H1 (cell line): ENCODE data around the gene TK1. TPM values are rescaled to one million over a fixed set of nuclear protein-coding genes. Genes with fewer than 3 reads are reported as not detected.

Experiments used
- CTCF ChIA-PET: fragments of 300-600 bp; sonication (Branson Sonifier 250); formaldehyde crosslinking; loops from one replicate; lab custom pipeline; 2021; ENCODE audit not compliant: partially characterized antibody; lab: Charles Lee
- POLR2A ChIA-PET: fragments of 300-600 bp; sonication (Branson Sonifier 250); formaldehyde crosslinking; loops from one replicate; lab custom pipeline; 2021; ENCODE audit warnings: inconsistent platforms; ENCODE audit not compliant: partially characterized antibody; lab: Charles Lee
- DNase-seq, 2 experiments: peaks; one replicate each; pipeline versions ENCODE4 v3.0.0 to v3.0.0-alpha.2; 2010 to 2022; ENCODE audit warnings: low spot score in 2 of 2, low read depth in 1 of 2, mixed read lengths in 1 of 2
- FAIRE-seq: peaks from 2 replicates; lab custom pipeline; 2011; peaks lifted over from hg19 to GRCh38; lab: Jason Lieb, UNC
- H2AFZ ChIP-seq: 2 replicates; pipeline ENCODE4 v1.8.1; 2012; ENCODE audit warnings: low read length, inconsistent platforms
- H2AK5ac ChIP-seq: 2 replicates; pipeline ENCODE4 v1.6.1; 2013; ENCODE audit warnings: low read depth, low read length
- H2BK120ac ChIP-seq: replicated peaks from 2 replicates; pipeline ENCODE3; 2013; ENCODE audit warnings: low read depth, low read length, inconsistent platforms
- H2BK12ac ChIP-seq: 2 replicates; pipeline ENCODE4 v1.6.1; 2013; ENCODE audit warnings: low read depth, low read length
- H2BK15ac ChIP-seq: 2 replicates; pipeline ENCODE4 v1.6.1; 2013; ENCODE audit warnings: low read length
- H2BK20ac ChIP-seq: 2 replicates; pipeline ENCODE4 v1.6.1; 2013; ENCODE audit warnings: low read length
- H2BK5ac ChIP-seq: 2 replicates; pipeline ENCODE4 v1.6.1; 2013; ENCODE audit warnings: low read depth, low read length
- H3K14ac ChIP-seq: 2 replicates; pipeline ENCODE4 v1.6.1; 2013; ENCODE audit warnings: inconsistent platforms; ENCODE audit not compliant: insufficient read length
- H3K18ac ChIP-seq: 2 replicates; pipeline ENCODE4 v1.6.1; 2013; ENCODE audit warnings: low read length; ENCODE audit errors: extremely low read depth
- H3K23ac ChIP-seq: 2 replicates; pipeline ENCODE4 v1.6.1; 2013; ENCODE audit warnings: inconsistent platforms; ENCODE audit not compliant: insufficient read length
- H3K23me2 ChIP-seq: 2 replicates; pipeline ENCODE4 v1.6.1; 2013; ENCODE audit warnings: low read depth, low read length
- H3K27ac ChIP-seq: 2 replicates; pipeline ENCODE4 v1.6.1; 2011; ENCODE audit warnings: low read depth, low read length, inconsistent platforms
- H3K27me3 ChIP-seq, 4 experiments: replicated peaks in 1 of 4; 1 replicate in 1 of 4; 2 replicates in 3 of 4; pipeline versions ENCODE4 v1.6.1 to v1.8.1; 2011 to 2013; ENCODE audit warnings: low read length in 3 of 4, mild to moderate bottlenecking in 3 of 4, inconsistent platforms in 2 of 4, mixed read lengths in 2 of 4, moderate library complexity in 1 of 4; ENCODE audit not compliant: control insufficient read depth in 3 of 4, insufficient read depth in 3 of 4; ENCODE audit errors: extremely low read depth in 1 of 4
- H3K36me3 ChIP-seq, 4 experiments: 2 replicates each; pipeline versions ENCODE4 v1.6.1 to v1.8.1; 2011 to 2013; ENCODE audit warnings: mild to moderate bottlenecking in 4 of 4, low read length in 3 of 4, moderate library complexity in 2 of 4, control low read depth in 1 of 4, inconsistent platforms in 1 of 4; ENCODE audit not compliant: insufficient read depth in 4 of 4, control insufficient read depth in 2 of 4
- H3K4ac ChIP-seq: replicated peaks from 2 replicates; pipeline ENCODE3; 2013; ENCODE audit warnings: low read length, low read depth, mixed read lengths, inconsistent platforms; ENCODE audit not compliant: insufficient read length
- H3K4me1 ChIP-seq, 4 experiments: replicated peaks in 1 of 4; 1 replicate in 1 of 4; 2 replicates in 3 of 4; pipeline versions ENCODE4 v1.6.1 to v1.8.1; 2011 to 2013; ENCODE audit warnings: low read length in 3 of 4, inconsistent platforms in 2 of 4, mixed read lengths in 1 of 4; ENCODE audit not compliant: insufficient read depth in 4 of 4, control insufficient read depth in 3 of 4
- H3K4me2 ChIP-seq, 2 experiments: 2 replicates each; pipeline versions ENCODE4 v1.6.1 to v1.8.1; 2011 to 2013; ENCODE audit warnings: low read depth in 2 of 2, low read length in 2 of 2, control low read depth in 1 of 2, inconsistent platforms in 1 of 2, mild to moderate bottlenecking in 1 of 2; ENCODE audit not compliant: insufficient read depth in 1 of 2
- H3K4me3 ChIP-seq, 4 experiments: fragments of 200-600, 300-600 bp in 1 of 4; sonication (generic), shearing (Covaris generic), sonication (Bioruptor Twin) in 1 of 4; 2 replicates each; pipeline versions ENCODE4 v1.5.1 to v1.8.1; 2011 to 2016; ENCODE audit warnings: low read length in 4 of 4, low read depth in 3 of 4, control low read depth in 2 of 4, inconsistent platforms in 2 of 4, mild to moderate bottlenecking in 2 of 4, mixed read lengths in 1 of 4, moderate library complexity in 1 of 4; ENCODE audit not compliant: insufficient read depth in 2 of 4; ENCODE audit errors: extremely low read depth in 1 of 4
- H3K56ac ChIP-seq: replicated peaks from 2 replicates; pipeline ENCODE3; 2013; ENCODE audit warnings: low read depth, mild to moderate bottlenecking, mixed read lengths, low read length, inconsistent platforms; ENCODE audit not compliant: insufficient read length
- H3K79me1 ChIP-seq: 2 replicates; pipeline ENCODE4 v1.6.1; 2013; ENCODE audit warnings: low read depth, low read length, control low read depth
- H3K79me2 ChIP-seq, 2 experiments: 2 replicates each; pipeline versions ENCODE4 v1.6.1 to v1.8.1; 2012 to 2013; ENCODE audit warnings: low read length in 2 of 2, mild to moderate bottlenecking in 2 of 2, inconsistent platforms in 1 of 2; ENCODE audit not compliant: insufficient read depth in 2 of 2, control insufficient read depth in 1 of 2
- H3K9ac ChIP-seq, 4 experiments: replicated peaks in 1 of 4; 1 replicate in 1 of 4; 2 replicates in 3 of 4; pipeline versions ENCODE4 v1.6.1 to v1.8.1; 2011 to 2013; ENCODE audit warnings: low read depth in 3 of 4, low read length in 3 of 4, control low read depth in 2 of 4, mild to moderate bottlenecking in 2 of 4, moderate library complexity in 2 of 4, inconsistent platforms in 1 of 4; ENCODE audit errors: extremely low read depth in 1 of 4
- H3K9me3 ChIP-seq, 2 experiments: 2 replicates each; pipeline versions ENCODE4 v1.6.1 to v1.8.1; 2012 to 2013; ENCODE audit warnings: mild to moderate bottlenecking in 2 of 2, moderate library complexity in 2 of 2, control low read depth in 1 of 2, inconsistent platforms in 1 of 2, low read depth in 1 of 2, low read length in 1 of 2, mixed read lengths in 1 of 2; ENCODE audit not compliant: insufficient read depth in 2 of 2
- H4K20me1 ChIP-seq, 2 experiments: replicated peaks in 1 of 2; 2 replicates each; pipeline versions ENCODE3 to v1.8.1; 2011 to 2013; ENCODE audit warnings: inconsistent platforms in 2 of 2, low read length in 2 of 2, mild to moderate bottlenecking in 1 of 2; ENCODE audit not compliant: insufficient read depth in 2 of 2, control insufficient read depth in 1 of 2
- H4K5ac ChIP-seq: 2 replicates; pipeline ENCODE4 v1.6.1; 2013; ENCODE audit warnings: low read length, low read depth, mixed read lengths, inconsistent platforms; ENCODE audit not compliant: insufficient read length
- H4K8ac ChIP-seq: 2 replicates; pipeline ENCODE4 v1.8.0; 2013; ENCODE audit warnings: mild to moderate bottlenecking, moderate library complexity, low read length, inconsistent platforms; ENCODE audit not compliant: insufficient read depth; ENCODE audit errors: extremely low read depth
- H4K91ac ChIP-seq: replicated peaks from 2 replicates; pipeline ENCODE3; 2013; ENCODE audit warnings: low read length, mixed read lengths, inconsistent platforms; ENCODE audit not compliant: insufficient read length
- CBX8 ChIP-seq: fragments of 300-800, 300-1000 bp; sonication (generic); IDR thresholded peaks from 2 replicates; pipeline ENCODE4 v1.7.1; 2016; ENCODE audit warnings: low read depth, low read length, borderline replicate concordance
- EGR1 ChIP-seq: IDR thresholded peaks from 2 replicates; pipeline ENCODE4 v1.6.1; 2011; ENCODE audit warnings: low read depth, low read length, borderline replicate concordance
- EZH2 ChIP-seq: fragments of 200-600 bp; sonication (generic); IDR thresholded peaks from 2 replicates; pipeline ENCODE4 v1.7.1; 2012; ENCODE audit warnings: low read depth, mild to moderate bottlenecking, moderate library complexity, low read length, inconsistent platforms; ENCODE audit not compliant: severe bottlenecking
- FOSL1 ChIP-seq: IDR thresholded peaks from 2 replicates; pipeline ENCODE4 v1.6.1; 2011; ENCODE audit warnings: mild to moderate bottlenecking, low read depth, low read length, moderate library complexity; ENCODE audit not compliant: insufficient read depth
- GABPA ChIP-seq: IDR thresholded peaks from 2 replicates; pipeline ENCODE4 v1.6.1; 2011; ENCODE audit warnings: mild to moderate bottlenecking, low read length, moderate library complexity, borderline replicate concordance; ENCODE audit not compliant: insufficient read depth
- JUND ChIP-seq: IDR thresholded peaks from 2 replicates; pipeline ENCODE4 v1.6.1; 2011; ENCODE audit warnings: mild to moderate bottlenecking, improper control_type of control experiment, low read length
- KDM1A ChIP-seq: fragments of 200-600, 300-600 bp; sonication (generic); IDR thresholded peaks from 2 replicates; pipeline ENCODE4 v1.7.1; 2016; ENCODE audit warnings: mild to moderate bottlenecking, low read length, borderline replicate concordance
- MAX ChIP-seq: IDR thresholded peaks from 2 replicates; pipeline ENCODE4 v1.6.1; 2012; ENCODE audit warnings: inconsistent platforms
- NRF1 ChIP-seq: IDR thresholded peaks from 2 replicates; pipeline ENCODE4 v1.6.1; 2011; ENCODE audit warnings: mild to moderate bottlenecking, low read depth, low read length, improper control_type of control experiment
- POU5F1 ChIP-seq: IDR thresholded peaks from 2 replicates; pipeline ENCODE4 v1.6.1; 2011; ENCODE audit warnings: low read depth, mild to moderate bottlenecking, low read length, moderate library complexity
- TBP ChIP-seq: IDR thresholded peaks from 2 replicates; pipeline ENCODE4 v1.6.1; 2011; ENCODE audit warnings: low read depth, low read length, improper control_type of control experiment
- YY1 ChIP-seq: IDR thresholded peaks from 2 replicates; pipeline ENCODE4 v1.6.1; 2011; ENCODE audit warnings: low read depth, mild to moderate bottlenecking, low read length
- WGBS, 2 experiments: shearing (Covaris generic) in 1 of 2; methylation state at CpG; one replicate each; pipeline versions ENCODE4 v1.1.6 to v1.1.7; 2013 to 2015; ENCODE audit warnings: low lambda C conversion rate in 2 of 2, mixed read lengths in 2 of 2, inconsistent platforms in 1 of 2, low coverage in 1 of 2, missing lambda C conversion rate in 1 of 2; ENCODE audit not compliant: insufficient replicate concordance in 2 of 2, insufficient coverage in 1 of 2, insufficient read length in 1 of 2; ENCODE audit errors: extremely low coverage in 1 of 2, missing lambda C conversion rate in 1 of 2; 5-methylcytosine and 5-hydroxymethylcytosine counted together
- polyA plus RNA-seq, 7 experiments: library from polyadenylated mRNA; depleted of rRNA in 3 of 7; stranded (reverse) in 5 of 7; unstranded in 2 of 7; fragments of >200 nt in 5 of 7; fragments of 200-250 nt in 2 of 7; gene quantifications; 1 replicate in 5 of 7; 2 replicates in 1 of 7; 4 replicates in 1 of 7; pipeline versions ENCODE4 v1.2.1 to v1.2.3, GENCODE V29; 2011 to 2013; ENCODE audit warnings: missing spikeins in 2 of 7, mixed read lengths in 2 of 7
- total RNA-seq: library from RNA; stranded (reverse); fragmentation: NEBNext Ultra II Directional; extraction: Animal tissue kit (Norgen Biotek cat#: 25700); gene quantifications from 2 replicates; pipeline ENCODE4 v1.2.1, GENCODE V29; 2021

The TK1 gene
- total and polyA plus RNA-seq, 2 of the 8 experiments (the other 6 are each of a cell fraction or from before 2014, with no cell fraction given): 66.9 to 147 TPM

GRCh38 chr17:78168242-78168902 is 18.5 kb downstream of the TK1 start, which contains the start of gene SYNGR2:
TSS of gene SYNGR2 (plus strand) at chr17:78168581. CDS start at chr17:78168617, 36 bp downstream.
- H3K9ac ChIP-seq: peak within 1 kb of the TSS in 2 of 4 experiments; percentile 25 to 32; a peak in 3 of 7 replicates
- H3K27me3 ChIP-seq: no peaks in the 10 kb centered on the region
- H4K8ac ChIP-seq: peak within 1 kb of the TSS; percentile 89; the same call in 1 of the 2 replicates
- H3K18ac ChIP-seq: peak within 1 kb of the TSS; percentile 48
- peak within 1 kb of the TSS; percentile 91 for H3K4ac ChIP-seq
- no peak within 1 kb of the TSS for H3K14ac ChIP-seq
- H3K79me2 ChIP-seq: no peaks in the 10 kb centered on the region
- peak in 1 of 2 experiments; percentile 93 for DNase-seq
- no peak within 1 kb of the TSS for H2AK5ac ChIP-seq
- no peak within 1 kb of the TSS for H2BK20ac ChIP-seq
- peak within 1 kb of the TSS; percentile 81; the same call in 1 of the 2 replicates for H2AFZ ChIP-seq
- no peak within 1 kb of the TSS for H3K23ac ChIP-seq
- peak within 1 kb of the TSS; percentile 95 for H2BK120ac ChIP-seq
- peak within 1 kb of the TSS; percentile 68; the same call in 1 of the 2 replicates for H2BK12ac ChIP-seq
- H2BK15ac ChIP-seq: peak within 1 kb of the TSS; percentile 92; the same call in 1 of the 2 replicates
- H3K56ac ChIP-seq: no peak within 1 kb of the TSS
- H4K5ac ChIP-seq: peak within 1 kb of the TSS; percentile 23
- no peak for FAIRE-seq
- peaks cover 5 to 36% (median 19%) of the 10 kb centered on the region in 4 experiments for H3K4me1 ChIP-seq
- H3K4me3 ChIP-seq: peak within 1 kb of the TSS; percentile 57 to 87 (median 65)
- CTCF ChIA-PET: no interaction called here
- H3K36me3 ChIP-seq: peaks cover 0 to 9% (median 0%) of the 10 kb centered on the region in 4 experiments; a peak in 2 of 8 replicates
- H4K20me1 ChIP-seq: peaks cover 11 to 12% of the 10 kb centered on the region in 2 experiments
- H3K9me3 ChIP-seq: no peaks in the 10 kb centered on the region
- WGBS, 2 experiments: 5% methylated on average over 16 of the region's 84 CpGs; no CpG with 5 or more reads in 1 of the 2 experiments
- peak within 1 kb of the TSS; percentile 65 to 83 for H3K4me2 ChIP-seq
- H3K23me2 ChIP-seq: peaks cover 5% of the 10 kb centered on the region; the same call in 1 of the 2 replicates
- POLR2A ChIA-PET: interaction anchor here (1.4 to 1.5 kb wide), 3 partner anchors 22 to 46 kb away, joined by 4 to 8 read pairs (median 4); partner anchors contain the start of gene BIRC5
- peak within 1 kb of the TSS; percentile 35; the same call in 1 of the 2 replicates for H2BK5ac ChIP-seq
- no peak within 1 kb of the TSS for H3K27ac ChIP-seq
- H4K91ac ChIP-seq: peak within 1 kb of the TSS; percentile 73
- peaks cover 6% of the 10 kb centered on the region for H3K79me1 ChIP-seq
- TF ChIP-seq KDM1A (no peak), TBP (peak; percentile 32; the same call in 1 of the 2 replicates), EZH2 (no peak), JUND (no peak), MAX (no peak), FOSL1 (no peak), CBX8 (no peak), EGR1 (peak; percentile 26; the same call in 1 of the 2 replicates), POU5F1 (no peak), GABPA (0 out of 2 replicates have a peak, but pooled peaks have one; percentile 38), NRF1 (no peak), YY1 (peak; percentile 47; the same call in 1 of the 2 replicates)
